Activated CD8-positive, alpha-beta T cell treated with anti-CD3 and anti-CD28 coated beads for 36 hours (primary cell): ENCODE data around the gene NAPEPLD. TPM values are rescaled to one million over a fixed set of nuclear protein-coding genes. Genes with fewer than 3 reads are reported as not detected.
"Not testable (repeated sequence)": the region's sequence is repeated elsewhere in the genome, so short reads cannot be mapped to it uniquely, and the experiment has no call there.

ENCODE experiments used
- ATAC-seq: fragments of 200-7000 bp; cut with Tn5 transposase; one replicate; pipeline ENCODE4 v1.10.0; 2021; ENCODE audit warnings: mild to moderate bottlenecking, moderate library complexity
- CTCF ChIA-PET: fragments of 350-600 bp; sonication (Branson Sonifier 250); formaldehyde crosslinking; loops from one replicate; lab custom pipeline; 2021; ENCODE audit warnings: antibody characterized with exemption; lab: Charles Lee
- POLR2A ChIA-PET: fragments of 350-600 bp; sonication (Branson Sonifier 250); formaldehyde crosslinking; loops from one replicate; lab custom pipeline; 2021; ENCODE audit warnings: antibody characterized with exemption; lab: Charles Lee
- DNase-seq: peaks from one replicate; pipeline ENCODE4 v3.0.0-alpha.2; 2020
- H3K27ac Mint-ChIP-seq: one replicate; pipeline ENCODE4 v1.8.0; 2021; ENCODE audit warnings: mild to moderate bottlenecking, mixed read lengths
- H3K27me3 Mint-ChIP-seq: one replicate; pipeline ENCODE4 v1.8.0; 2021; ENCODE audit warnings: mixed read lengths
- H3K36me3 Mint-ChIP-seq: one replicate; pipeline ENCODE4 v1.8.0; 2021; ENCODE audit warnings: low read depth, mixed read lengths
- H3K4me1 Mint-ChIP-seq: one replicate; pipeline ENCODE4 v1.8.0; 2021; ENCODE audit warnings: low read depth, mixed read lengths
- H3K4me3 Mint-ChIP-seq: one replicate; pipeline ENCODE4 v1.8.0; 2021; ENCODE audit warnings: mild to moderate bottlenecking, moderate library complexity, mixed read lengths
- H3K9me3 Mint-ChIP-seq: one replicate; pipeline ENCODE4 v1.8.0; 2021; ENCODE audit warnings: mixed read lengths
- intact Hi-C: fragments of 100-400 bp; cut with micrococcal nuclease; formaldehyde crosslinking; loops from one replicate; pipeline ENCODE4 v1.10.0; 2022
- total RNA-seq, 2 experiments: library from RNA; stranded (reverse); gene quantifications; one replicate each; pipeline ENCODE4 v1.2.3, GENCODE V29; 2021
- TF ChIP-seq, protein P1 (sequence below): fragments of 200-600 bp; IDR thresholded peaks from one replicate; pipeline ENCODE4 v1.8.0; 2022; ENCODE audit warnings: antibody characterized with exemption, mild to moderate bottlenecking

The NAPEPLD gene
- total RNA-seq, 2 experiments from 2014 or later: 5.1 to 6.3 TPM

DNA sequence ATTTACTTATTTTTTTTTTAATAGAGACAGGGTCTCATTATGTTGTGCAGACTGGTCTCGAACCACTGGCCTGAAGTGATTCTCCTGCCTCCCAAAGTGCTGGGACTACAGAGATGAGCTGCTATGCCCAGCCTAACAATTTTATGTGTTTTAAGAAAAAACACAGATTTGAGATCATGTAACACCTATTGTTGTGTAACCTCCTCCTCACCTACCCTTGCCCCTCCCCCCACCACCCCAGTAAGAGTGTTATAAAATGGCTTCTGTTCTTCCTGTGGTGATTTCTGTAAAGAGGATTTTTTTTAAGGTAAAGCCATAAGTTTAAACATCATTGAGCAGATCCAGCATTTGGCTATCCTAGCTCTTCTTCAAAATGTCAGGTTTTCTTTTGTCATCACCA lies 66.4 kb downstream of the NAPEPLD start:
- H3K4me1 Mint-ChIP-seq: peaks cover 26% of the 10 kb centered on the region
- H3K36me3 Mint-ChIP-seq: peaks cover 21% of the 10 kb centered on the region
- intact Hi-C loops: no loop called here
- H3K27ac Mint-ChIP-seq: no peak overlapping the region
- POLR2A ChIA-PET: interaction anchor here (0.7 kb wide), 1 partner anchor 9 kb away, joined by 3 read pairs; no protein-coding TSS in a partner anchor
- TF ChIP-seq, protein P1, sequence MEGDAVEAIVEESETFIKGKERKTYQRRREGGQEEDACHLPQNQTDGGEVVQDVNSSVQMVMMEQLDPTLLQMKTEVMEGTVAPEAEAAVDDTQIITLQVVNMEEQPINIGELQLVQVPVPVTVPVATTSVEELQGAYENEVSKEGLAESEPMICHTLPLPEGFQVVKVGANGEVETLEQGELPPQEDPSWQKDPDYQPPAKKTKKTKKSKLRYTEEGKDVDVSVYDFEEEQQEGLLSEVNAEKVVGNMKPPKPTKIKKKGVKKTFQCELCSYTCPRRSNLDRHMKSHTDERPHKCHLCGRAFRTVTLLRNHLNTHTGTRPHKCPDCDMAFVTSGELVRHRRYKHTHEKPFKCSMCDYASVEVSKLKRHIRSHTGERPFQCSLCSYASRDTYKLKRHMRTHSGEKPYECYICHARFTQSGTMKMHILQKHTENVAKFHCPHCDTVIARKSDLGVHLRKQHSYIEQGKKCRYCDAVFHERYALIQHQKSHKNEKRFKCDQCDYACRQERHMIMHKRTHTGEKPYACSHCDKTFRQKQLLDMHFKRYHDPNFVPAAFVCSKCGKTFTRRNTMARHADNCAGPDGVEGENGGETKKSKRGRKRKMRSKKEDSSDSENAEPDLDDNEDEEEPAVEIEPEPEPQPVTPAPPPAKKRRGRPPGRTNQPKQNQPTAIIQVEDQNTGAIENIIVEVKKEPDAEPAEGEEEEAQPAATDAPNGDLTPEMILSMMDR: no peak
- H3K27me3 Mint-ChIP-seq: no peaks in the 10 kb centered on the region
- DNase-seq (no peak), ATAC-seq (no peak)
- H3K9me3 Mint-ChIP-seq: no peaks in the 10 kb centered on the region
- no peak overlapping the region for H3K4me3 Mint-ChIP-seq
- CTCF ChIA-PET: interaction anchor here (1.3 kb wide), 1 partner anchor 15 kb away, joined by 4 read pairs; no protein-coding TSS in a partner anchor

DNA sequence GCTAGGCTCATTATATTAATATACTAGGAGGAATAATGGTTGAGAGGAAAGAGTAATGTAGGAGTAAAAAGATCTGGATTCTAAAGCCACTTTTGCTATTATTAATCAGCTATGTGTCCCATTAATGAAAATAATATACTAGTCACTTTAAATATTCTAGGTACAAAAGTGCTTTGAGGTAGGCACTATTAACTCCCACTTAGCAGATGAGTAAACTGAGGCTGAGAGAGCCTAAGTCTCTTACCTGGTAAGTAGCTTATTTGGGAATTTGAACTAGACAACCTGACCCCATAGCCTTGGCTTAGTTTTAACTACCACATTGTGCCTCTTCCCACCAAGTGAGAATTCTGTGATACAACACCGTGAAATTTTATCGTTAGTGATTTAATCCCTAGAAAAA lies 68.0 kb downstream of the NAPEPLD start:
- Mint-ChIP-seq H3K27ac (no peak overlapping the region), H3K9me3 (no peaks in the 10 kb centered on the region), H3K27me3 (no peaks in the 10 kb centered on the region), H3K4me3 (no peak overlapping the region), H3K4me1 (peaks cover 38% of the 10 kb centered on the region), H3K36me3 (peaks cover 24% of the 10 kb centered on the region)
- TF ChIP-seq, protein P1: no peak
- POLR2A ChIA-PET: no interaction called here
- CTCF ChIA-PET: interaction anchor here (1.1 kb wide), 1 partner anchor 19 kb away, joined by 4 read pairs; no protein-coding TSS in a partner anchor
- DNase-seq: no peak
- intact Hi-C loops: no loop called here
- no peak for ATAC-seq

DNA sequence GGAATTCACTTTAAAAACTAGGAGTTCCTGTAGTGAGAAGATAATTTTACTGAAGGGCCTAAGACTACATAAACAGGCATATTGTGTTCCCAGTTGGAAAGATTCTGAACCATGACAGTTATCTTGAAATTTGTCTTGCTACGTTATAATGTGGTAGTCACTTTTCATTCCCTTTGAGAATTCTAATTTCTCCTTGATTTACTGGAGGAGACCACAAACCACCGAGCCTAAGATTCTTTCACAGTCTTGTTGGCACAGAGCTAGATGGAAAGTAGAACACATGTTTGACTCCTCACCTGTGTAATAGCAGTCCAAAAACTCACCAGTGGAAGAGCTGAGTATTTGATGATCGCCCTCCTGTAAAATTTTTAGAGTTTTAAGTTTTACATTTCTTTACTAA lies 69.1 kb downstream of the NAPEPLD start:
- Mint-ChIP-seq H3K9me3 (no peaks in the 10 kb centered on the region), H3K36me3 (peaks cover 27% of the 10 kb centered on the region), H3K27me3 (no peaks in the 10 kb centered on the region), H3K27ac (no peak overlapping the region), H3K4me1 (peaks cover 39% of the 10 kb centered on the region), H3K4me3 (no peak overlapping the region)
- ChIA-PET POLR2A (no interaction called here), CTCF (no interaction called here)
- no peak for DNase-seq
- ATAC-seq: no peak
- TF ChIP-seq, protein P1: no peak
- intact Hi-C loops: loop anchor here (5.0 kb wide), 1 partner anchor 67 kb away; the partner anchor contains the start of gene NAPEPLD

DNA sequence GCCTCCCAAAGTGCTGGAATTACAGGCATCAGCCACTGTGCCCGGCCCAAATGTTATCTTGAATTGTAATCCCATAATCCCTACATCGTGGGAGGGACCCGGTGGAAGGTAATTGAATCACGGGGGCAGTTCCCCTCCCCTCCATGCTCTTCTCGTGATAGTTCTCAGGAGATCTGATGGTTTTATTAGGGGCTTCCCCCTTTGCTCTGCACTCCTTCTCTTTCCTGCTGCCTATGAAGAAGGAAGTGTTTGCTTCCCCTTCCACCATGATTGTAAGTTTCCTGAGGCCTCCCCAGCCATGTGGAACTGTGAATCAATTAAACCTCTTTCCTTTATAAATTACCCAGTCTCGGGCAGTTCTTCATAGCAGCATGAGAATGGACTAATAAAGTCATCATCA lies 70.7 kb downstream of the NAPEPLD start:
- POLR2A ChIA-PET: interaction anchor here (0.6 kb wide), 1 partner anchor 37 kb away, joined by 3 read pairs; no protein-coding TSS in a partner anchor
- peaks cover 49% of the 10 kb centered on the region for H3K4me1 Mint-ChIP-seq
- not testable (repeated sequence) for H3K27me3 Mint-ChIP-seq, DNase-seq, H3K27ac Mint-ChIP-seq, H3K9me3 Mint-ChIP-seq, H3K4me3 Mint-ChIP-seq, ATAC-seq
- CTCF ChIA-PET: interaction anchor here (0.6 to 1.4 kb wide), 2 partner anchors 16 to 221 kb away, joined by 3 read pairs; no protein-coding TSS in a partner anchor
- intact Hi-C loops: loop anchor here (5.0 kb wide), 1 partner anchor 69 kb away; the partner anchor contains the start of gene NAPEPLD
- H3K36me3 Mint-ChIP-seq: peaks cover 25% of the 10 kb centered on the region

DNA sequence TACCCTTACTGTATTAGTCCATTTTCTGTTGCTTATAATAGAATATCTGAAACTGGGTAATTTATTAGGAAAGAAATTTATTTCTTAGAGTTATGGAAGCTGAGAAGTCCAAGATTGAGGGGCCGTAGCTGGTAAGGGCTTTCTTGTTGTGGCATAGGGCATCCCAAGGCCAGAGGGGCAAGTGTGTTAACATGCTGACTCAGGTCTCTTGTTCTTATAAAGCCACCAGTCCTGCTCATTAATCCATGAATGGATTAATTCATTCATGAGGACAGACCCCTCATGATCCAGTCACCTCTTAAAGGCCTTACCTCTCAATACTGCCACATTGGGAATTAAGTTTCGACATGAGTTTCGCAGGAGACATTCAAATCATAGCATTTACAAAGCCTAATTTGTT lies 71.6 kb downstream of the NAPEPLD start:
- POLR2A ChIA-PET: interaction anchor here (1.0 kb wide), 1 partner anchor 72 kb away, joined by 4 read pairs; the partner anchor contains the start of gene NAPEPLD
- Mint-ChIP-seq H3K9me3 (no peaks in the 10 kb centered on the region), H3K27me3 (no peaks in the 10 kb centered on the region), H3K4me1 (peaks cover 50% of the 10 kb centered on the region), H3K4me3 (peak overlapping the region; percentile 3), H3K36me3 (peaks cover 25% of the 10 kb centered on the region), H3K27ac (no peak overlapping the region)
- TF ChIP-seq, protein P1: no peak
- DNase-seq (no peak), ATAC-seq (no peak)
- intact Hi-C loops: loop anchor here (5.0 kb wide), 1 partner anchor 70 kb away; the partner anchor contains the start of gene NAPEPLD
- CTCF ChIA-PET: interaction anchor here (1.4 kb wide), 1 partner anchor 15 kb away, joined by 3 read pairs; no protein-coding TSS in a partner anchor
